Mammary microvascular endothelial cell (primary cell): Measurements from ENCODE around the gene FHIP1B. TPM values are rescaled to one million over a fixed set of nuclear protein-coding genes. Genes with fewer than 3 reads are reported as not detected.

Experiments
- total RNA-seq: library from RNA; depleted of rRNA; stranded (reverse); fragments of >200 nt; gene quantifications from 2 replicates; pipeline ENCODE4 v1.2.3, GENCODE V29; 2015

The FHIP1B gene
- 11.1 and 11.3 TPM in 2 replicates for total RNA-seq

DNA sequence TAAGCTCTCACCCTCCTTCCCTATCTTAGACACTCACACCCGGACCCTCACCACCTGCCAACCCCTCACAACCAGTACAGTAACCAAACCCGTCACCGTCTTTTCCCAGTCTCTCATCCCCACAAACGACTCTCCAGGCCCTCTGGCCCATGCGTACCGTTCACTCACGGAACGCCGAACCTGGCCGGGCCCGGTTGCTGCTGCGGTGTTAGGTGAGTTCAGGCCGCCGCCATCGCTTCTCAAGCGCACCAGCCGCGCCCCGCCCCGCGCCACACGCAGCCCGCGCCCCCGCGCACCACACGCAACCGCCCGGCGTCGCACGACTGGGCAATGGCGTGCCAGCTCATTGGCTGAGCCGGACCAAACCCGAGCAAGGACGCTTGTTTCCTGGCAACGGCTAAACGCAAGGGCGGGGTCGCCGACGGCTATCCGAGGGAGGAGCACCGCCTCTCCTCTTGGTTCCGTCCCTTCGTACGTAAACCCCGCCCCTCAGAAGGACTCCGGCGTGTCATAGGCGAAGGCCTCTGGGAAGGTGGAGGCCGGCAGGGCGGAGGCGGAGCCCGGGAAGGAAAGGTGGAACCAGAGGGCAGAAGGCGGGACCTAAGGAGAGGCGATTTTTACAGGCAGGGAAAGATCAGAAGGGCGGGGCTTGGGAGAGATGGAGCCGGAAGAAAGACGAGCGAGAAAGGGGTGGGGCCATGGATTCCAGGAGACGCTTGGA lies at the start of gene FHIP1B:
Gene FHIP1B (minus strand): TSS at position 250 of the 721 bp plus-strand sequence. CDS start 10,120 bp downstream, outside the sequence.

DNA sequence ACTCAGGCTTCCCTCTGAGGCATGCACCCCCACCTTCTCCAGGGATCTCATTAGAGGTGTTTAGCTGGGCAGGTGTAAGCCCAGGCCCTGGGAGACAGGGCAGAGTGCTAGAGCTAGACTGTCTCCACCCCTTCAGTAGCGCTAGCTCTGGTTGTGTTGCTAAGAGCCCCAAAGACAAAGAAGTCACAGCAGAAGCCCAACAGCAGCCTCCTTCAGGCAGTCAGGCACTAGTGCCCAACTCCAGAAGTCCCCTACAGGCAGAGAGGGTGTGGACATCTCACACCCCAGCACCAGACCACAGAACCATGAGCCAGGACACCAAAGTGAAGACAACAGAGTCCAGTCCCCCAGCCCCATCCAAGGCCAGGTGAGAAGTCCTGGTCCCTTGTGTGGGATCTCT lies 4.5 kb upstream of the FHIP1B start, which contains the start of gene CNGA4:
Gene CNGA4 (plus strand): TSS at position 188 of the 400 bp plus-strand sequence. CDS start 118 bp downstream, at position 306.

DNA sequence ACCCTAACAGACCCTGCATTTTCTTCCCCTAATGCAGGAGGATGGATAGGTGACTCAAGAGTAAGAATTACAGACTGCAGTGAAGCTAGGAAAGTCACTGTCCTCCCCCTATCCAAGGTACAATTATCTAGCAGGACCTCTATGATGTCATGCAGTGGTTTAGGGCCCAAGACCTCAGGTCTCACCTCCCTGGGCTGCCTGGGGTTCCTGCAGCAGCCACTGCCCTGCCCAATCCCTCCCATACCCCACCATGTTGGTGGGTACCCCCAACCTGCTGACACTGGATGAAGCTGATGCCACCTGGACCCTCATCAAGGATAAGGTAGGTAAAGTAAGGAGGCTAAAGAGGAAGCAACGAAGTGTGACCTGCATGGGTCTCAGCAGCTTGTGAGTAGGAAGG lies 29.1 kb downstream of the FHIP1B start, which contains the start of gene C11orf42:
Gene C11orf42 (plus strand): TSS at position 192 of the 400 bp plus-strand sequence. CDS start 59 bp downstream, at position 251.

DNA sequence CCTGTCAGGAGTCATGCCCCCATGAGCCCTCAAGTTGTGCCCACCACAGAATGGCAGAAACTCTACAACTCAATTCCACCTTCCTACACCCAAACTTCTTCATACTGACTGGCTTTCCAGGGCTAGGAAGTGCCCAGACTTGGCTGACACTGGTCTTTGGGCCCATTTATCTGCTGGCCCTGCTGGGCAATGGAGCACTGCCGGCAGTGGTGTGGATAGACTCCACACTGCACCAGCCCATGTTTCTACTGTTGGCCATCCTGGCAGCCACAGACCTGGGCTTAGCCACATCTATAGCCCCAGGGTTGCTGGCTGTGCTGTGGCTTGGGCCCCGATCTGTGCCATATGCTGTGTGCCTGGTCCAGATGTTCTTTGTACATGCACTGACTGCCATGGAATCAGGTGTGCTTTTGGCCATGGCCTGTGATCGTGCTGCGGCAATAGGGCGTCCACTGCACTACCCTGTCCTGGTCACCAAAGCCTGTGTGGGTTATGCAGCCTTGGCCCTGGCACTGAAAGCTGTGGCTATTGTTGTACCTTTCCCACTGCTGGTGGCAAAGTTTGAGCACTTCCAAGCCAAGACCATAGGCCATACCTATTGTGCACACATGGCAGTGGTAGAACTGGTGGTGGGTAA lies 35.1 kb downstream of the FHIP1B start, which contains the start of gene OR52W1:
Gene OR52W1 (plus strand): TSS at position 51 of the 637 bp plus-strand sequence. CDS start 0 bp downstream, at position 51.

DNA sequence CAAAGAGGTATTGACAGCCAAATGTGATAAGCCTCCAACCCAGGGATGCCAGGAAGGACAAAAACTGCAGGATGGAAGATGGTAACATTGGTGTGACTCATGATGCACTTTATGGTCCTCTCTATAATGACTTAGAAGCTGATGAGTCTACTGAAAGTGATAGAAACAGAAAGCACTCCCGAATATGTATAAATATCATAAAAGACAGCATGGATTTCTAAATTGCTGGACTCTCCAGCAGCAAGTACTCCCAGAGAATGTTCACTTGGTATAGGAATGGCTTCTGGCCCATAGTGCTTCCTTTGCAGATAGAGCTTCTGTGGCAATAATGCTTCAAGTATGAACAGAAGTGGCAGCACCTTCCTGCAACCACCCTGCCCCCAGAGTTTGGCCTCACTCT lies 64.2 kb downstream of the FHIP1B start, which contains the start of gene OR52B2:
Gene OR52B2 (minus strand): TSS at position 101 of the 400 bp plus-strand sequence. CDS start 0 bp downstream, at position 101.

Other genes with a start within 250 kb of the FHIP1B start
- gene OR52L1, start 247.7 kb downstream of the FHIP1B start, total RNA-seq: not detected in 2 replicates
- not detected in 2 replicates for gene OR56A4, start 227.7 kb downstream of the FHIP1B start, total RNA-seq
- not detected in 2 replicates for gene OR56A1, start 203.9 kb downstream of the FHIP1B start, total RNA-seq
- gene OR56B4, start 127.0 kb downstream of the FHIP1B start, total RNA-seq: not detected in 2 replicates
- gene OR52B2, start 64.3 kb downstream of the FHIP1B start, total RNA-seq: not detected in 2 replicates
- gene OR52W1, start 35.4 kb downstream of the FHIP1B start, total RNA-seq: not detected in 2 replicates
- gene C11orf42, start 29.1 kb downstream of the FHIP1B start, total RNA-seq: not detected in 2 replicates
- gene CNGA4, start 4.5 kb upstream of the FHIP1B start, total RNA-seq: not detected in 2 replicates
- gene CCKBR, start 25.2 kb upstream of the FHIP1B start, total RNA-seq: not detected in 2 replicates
- 582 and 692 TPM in 2 replicates for gene CAVIN3, start 85.9 kb upstream of the FHIP1B start, total RNA-seq
- 49.5 and 55.6 TPM in 2 replicates for gene SMPD1, start 155.8 kb upstream of the FHIP1B start, total RNA-seq
- gene APBB1, start 184.5 kb upstream of the FHIP1B start, total RNA-seq: 34.8 and 38.8 TPM in 2 replicates
- 0.27 TPM in 1 of 2 replicates, not detected in the other for gene HPX, start 206.4 kb upstream of the FHIP1B start, total RNA-seq
- gene TRIM3, start 239.3 kb upstream of the FHIP1B start, total RNA-seq: 14.1 and 18.9 TPM in 2 replicates
- 33.8 and 38.9 TPM in 2 replicates for gene ARFIP2, start 246.7 kb upstream of the FHIP1B start, total RNA-seq
- 20.7 and 28.3 TPM in 2 replicates for gene TIMM10B, start 246.9 kb upstream of the FHIP1B start, total RNA-seq